ENCODE data around the gene NKAIN4.

NKAIN4 gene

GRCh38 chr20:63273635-63274380 lies 19.5 kb upstream of the NKAIN4 start:
- TF ChIP-seq CTCF (IDR thresholded peaks at IDR 0.05; ENCODE audit: borderline replicate concordance, insufficient read depth, low read depth, low read length), result no peak
- H3K4me3 ChIP-seq (ENCODE audit: low read depth, low read length), result peak overlapping the region; percentile 59

- TF ChIP-seq CTCF (IDR thresholded peaks at IDR 0.05; ENCODE audit: borderline replicate concordance, insufficient read depth, low read depth, low read length), result no peak
- peak overlapping the region; percentile 59 for H3K4me3 ChIP-seq (ENCODE audit: low read depth, low read length)
These were observed 18.9 kb upstream of the NKAIN4 start for GRCh38 chr20:63273059-63273579.

GRCh38 chr20:63272105-63273058 lies 18.1 kb upstream of the NKAIN4 start, which contains the start of gene ARFGAP1:
ARFGAP1 (plus strand) TSS chr20:63272813; CDS start chr20:63275581, 2,768 bp downstream.
- TF ChIP-seq CTCF (IDR thresholded peaks at IDR 0.05; ENCODE audit: borderline replicate concordance, insufficient read depth, low read depth, low read length), result no peak
- peak within 1 kb of the TSS; percentile 59 for H3K4me3 ChIP-seq (ENCODE audit: low read depth, low read length)

GRCh38 chr20:63270606-63271325 lies 16.5 kb upstream of the NKAIN4 start:
- no peak overlapping the region for H3K4me3 ChIP-seq (ENCODE audit: low read depth, low read length)
- no peak for TF ChIP-seq CTCF (IDR thresholded peaks at IDR 0.05; ENCODE audit: borderline replicate concordance, insufficient read depth, low read depth, low read length)

- no peak overlapping the region for H3K4me3 ChIP-seq (ENCODE audit: low read depth, low read length)
- no peak for TF ChIP-seq CTCF (IDR thresholded peaks at IDR 0.05; ENCODE audit: borderline replicate concordance, insufficient read depth, low read depth, low read length)
These were observed 15.5 kb upstream of the NKAIN4 start for GRCh38 chr20:63269724-63270123.

GRCh38 chr20:63268671-63269439 lies 14.6 kb upstream of the NKAIN4 start:
- no peak overlapping the region for H3K4me3 ChIP-seq (ENCODE audit: low read depth, low read length)
- TF ChIP-seq CTCF (IDR thresholded peaks at IDR 0.05; ENCODE audit: borderline replicate concordance, insufficient read depth, low read depth, low read length), result no peak

Measured in GM12875 (cell line).